B cell (primary cell): Measurements from ENCODE around the gene TMEM131. TPM values are rescaled to one million over a fixed set of nuclear protein-coding genes. Genes with fewer than 3 reads are reported as not detected.

Experiments used
- ATAC-seq: fragments of 200-7000 bp; cut with Tn5 transposase; one replicate; pipeline ENCODE4 v1.10.0; 2021; ENCODE audit warnings: low read depth, mild to moderate bottlenecking, moderate number of reproducible peaks, moderate library complexity
- CTCF ChIA-PET: fragments of 350-600 bp; sonication (Branson Sonifier 250); formaldehyde crosslinking; loops from one replicate; lab custom pipeline; 2021; ENCODE audit warnings: antibody characterized with exemption, inconsistent platforms; lab: Charles Lee
- POLR2A ChIA-PET: fragments of 350-600 bp; sonication (Branson Sonifier 250); formaldehyde crosslinking; loops from one replicate; lab custom pipeline; 2021; ENCODE audit warnings: antibody characterized with exemption; lab: Charles Lee
- DNase-seq: peaks from one replicate; pipeline ENCODE4 v3.0.0; 2013
- H2AFZ ChIP-seq: 2 replicates; pipeline ENCODE4 v1.6.1; 2012; ENCODE audit warnings: mild to moderate bottlenecking, low read depth, low read length; ENCODE audit not compliant: insufficient read depth, poor library complexity, severe bottlenecking
- H3K27ac ChIP-seq, 2 donors: 1 replicate in 1 of 2; 2 replicates in 1 of 2; pipeline ENCODE4 v1.5.1; 2012 to 2013; ENCODE audit warnings: low read length in 2 of 2, mild to moderate bottlenecking in 2 of 2, moderate library complexity in 1 of 2
- H3K27me3 ChIP-seq, 4 experiments: fragments of 200-600 bp in 1 of 4; sonication (generic) in 1 of 4; replicated peaks in 1 of 4; 1 replicate in 2 of 4; 2 replicates in 2 of 4; pipeline versions ENCODE4 v1.6.1 to v1.7.0; 2013 to 2016; ENCODE audit warnings: low read length in 3 of 4, mild to moderate bottlenecking in 2 of 4, mixed read lengths in 1 of 4, moderate library complexity in 1 of 4; ENCODE audit not compliant: insufficient read depth in 4 of 4, control insufficient read depth in 3 of 4; ENCODE audit errors: control extremely low read depth in 1 of 4
- H3K36me3 ChIP-seq, 2 experiments: replicated peaks in 1 of 2; 1 replicate in 1 of 2; 2 replicates in 1 of 2; pipeline versions ENCODE4 v1.6.1 to v1.7.1; 2013; ENCODE audit warnings: low read length in 1 of 2; ENCODE audit not compliant: insufficient read depth in 2 of 2, control insufficient read depth in 1 of 2; ENCODE audit errors: control extremely low read depth in 1 of 2, extremely low read depth in 1 of 2
- H3K4me1 ChIP-seq, 2 donors: fragments of 200-600 bp in 1 of 2; sonication (generic) in 1 of 2; 1 replicate in 1 of 2; 2 replicates in 1 of 2; pipeline versions ENCODE4 v1.5.1 to v1.6.1; 2013 to 2017; ENCODE audit warnings: low read length in 2 of 2; ENCODE audit not compliant: control insufficient read depth in 2 of 2, insufficient read depth in 2 of 2
- H3K4me2 ChIP-seq: replicated peaks from 2 replicates; pipeline ENCODE3; 2012; ENCODE audit warnings: mild to moderate bottlenecking, low read depth, low read length; ENCODE audit not compliant: poor library complexity, severe bottlenecking
- H3K4me3 ChIP-seq, 5 experiments: fragments of 200-600 bp in 1 of 5; sonication (generic) in 1 of 5; 1 replicate in 3 of 5; 2 replicates in 2 of 5; pipeline versions ENCODE4 v1.5.1 to v1.7.0; 2011 to 2016; ENCODE audit warnings: low read length in 4 of 5, mild to moderate bottlenecking in 4 of 5, low read depth in 2 of 5, control low read depth in 1 of 5, moderate library complexity in 1 of 5; ENCODE audit not compliant: insufficient read depth in 1 of 5; ENCODE audit errors: control extremely low read depth in 1 of 5, extremely low read depth in 1 of 5
- H3K79me2 ChIP-seq: fragments of 200-600 bp; sonication (generic); one replicate; pipeline ENCODE4 v1.6.0; 2016; ENCODE audit warnings: low read length; ENCODE audit not compliant: control insufficient read depth, insufficient read depth
- H3K9ac ChIP-seq: fragments of 200-600 bp; sonication (generic); 2 replicates; pipeline ENCODE4 v1.6.1; 2017; ENCODE audit warnings: mild to moderate bottlenecking, low read length, moderate library complexity
- H3K9me3 ChIP-seq, 3 donors: one replicate each; pipeline versions ENCODE4 v1.6.1 to v1.7.1; 2013; ENCODE audit warnings: low read length in 2 of 3; ENCODE audit not compliant: control insufficient read depth in 2 of 3, insufficient read depth in 1 of 3; ENCODE audit errors: control extremely low read depth in 1 of 3
- H4K20me1 ChIP-seq: 2 replicates; pipeline ENCODE4 v1.6.0; 2012; ENCODE audit warnings: mild to moderate bottlenecking, low read length; ENCODE audit not compliant: insufficient read depth, control insufficient read depth, poor library complexity, severe bottlenecking
- H3K27ac Mint-ChIP-seq: one replicate; pipeline ENCODE4 v1.8.0; 2021; ENCODE audit warnings: mixed read lengths
- H3K27me3 Mint-ChIP-seq: one replicate; pipeline ENCODE4 v1.8.0; 2021; ENCODE audit warnings: mixed read lengths
- H3K4me1 Mint-ChIP-seq: one replicate; pipeline ENCODE4 v1.8.0; 2021; ENCODE audit warnings: mixed read lengths
- H3K4me3 Mint-ChIP-seq: one replicate; pipeline ENCODE4 v1.8.0; 2021; ENCODE audit warnings: mixed read lengths
- H3K9me3 Mint-ChIP-seq: one replicate; pipeline ENCODE4 v1.8.0; 2022; ENCODE audit warnings: mixed read lengths; ENCODE audit not compliant: insufficient read depth
- CTCF ChIP-seq: fragments of 200-600 bp; IDR thresholded peaks from one replicate; pipeline ENCODE4 v1.8.0; 2022; ENCODE audit warnings: antibody characterized with exemption, mild to moderate bottlenecking
- EZH2 ChIP-seq: IDR thresholded peaks from 2 replicates; pipeline ENCODE4 v1.6.1; 2012; ENCODE audit warnings: borderline replicate concordance, low read depth, mild to moderate bottlenecking, moderate library complexity, low read length; ENCODE audit not compliant: insufficient read depth, poor library complexity, severe bottlenecking
- WGBS: methylation state at CpG from one replicate; pipeline ENCODE4 v1.1.5; 2013; ENCODE audit warnings: missing lambda C conversion rate; ENCODE audit not compliant: insufficient coverage; 5-methylcytosine and 5-hydroxymethylcytosine counted together
- intact Hi-C: fragments of 100-400 bp; cut with micrococcal nuclease; formaldehyde crosslinking; loops from one replicate; pipeline ENCODE4 v1.10.0; 2022
- polyA plus RNA-seq: library from polyadenylated mRNA; depleted of rRNA; stranded (reverse); fragments of >200 nt; gene quantifications from 2 replicates; pipeline ENCODE4 v1.2.3, GENCODE V29; 2012
- total RNA-seq, 2 donors: library from RNA; stranded (reverse); fragments of 120-200 nt in 1 of 2; gene quantifications; 1 replicate in 1 of 2; 2 replicates in 1 of 2; pipeline versions ENCODE4 v1.2.3 to v1.2.4, GENCODE V29; 2013 to 2022

Gene TMEM131
- total and polyA plus RNA-seq, 2 donors (not counting 1 experiment from before 2014, with no cell fraction given): 24.3 to 101 TPM

DNA sequence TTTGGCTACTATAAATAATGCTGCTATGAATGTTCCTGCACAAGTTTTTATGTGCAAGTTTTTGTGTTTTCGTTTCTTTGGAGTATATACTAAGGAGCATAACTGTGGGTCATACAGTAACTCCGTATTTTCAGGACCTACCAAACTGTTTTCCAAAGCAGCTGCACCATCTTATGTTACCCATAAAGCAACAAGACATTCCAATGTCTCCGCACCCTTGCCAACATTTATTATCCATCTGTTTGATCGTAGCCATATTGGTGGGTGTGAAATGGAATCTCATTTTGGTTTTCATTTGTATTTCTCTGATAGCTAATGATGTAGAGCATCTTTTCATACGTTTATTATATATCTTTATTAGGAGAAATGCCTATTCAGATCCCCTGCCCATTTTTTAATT lies 13.8 kb downstream of the TMEM131 start:
- peaks cover 12 to 15% of the 10 kb centered on the region in 2 donors for H3K4me1 ChIP-seq
- intact Hi-C loops: loop anchor here (2.0 kb wide), 1 partner anchor 15 kb away; no protein-coding TSS in a partner anchor
- H3K4me2 ChIP-seq: no peak overlapping the region
- Mint-ChIP-seq H3K27me3 (no peaks in the 10 kb centered on the region), H3K4me1 (peaks cover 60% of the 10 kb centered on the region), H3K4me3 (no peak overlapping the region), H3K9me3 (peaks cover 12% of the 10 kb centered on the region), H3K27ac (no peak overlapping the region)
- POLR2A ChIA-PET: no interaction called here
- no peak overlapping the region for H3K4me3 ChIP-seq
- DNase-seq (no peak), ATAC-seq (no peak)
- H3K36me3 ChIP-seq: peaks cover 0 to 9% of the 10 kb centered on the region in 2 experiments
- H3K79me2 ChIP-seq: peaks cover 99% of the 10 kb centered on the region
- no peak overlapping the region for H2AFZ ChIP-seq
- H3K27ac ChIP-seq: no peak overlapping the region
- CTCF ChIA-PET: no interaction called here
- no peak overlapping the region for H3K9ac ChIP-seq
- H3K27me3 ChIP-seq: no peaks in the 10 kb centered on the region
- TF ChIP-seq CTCF: no peak
- TF ChIP-seq EZH2: no peak
- no CpG with 5 or more reads among the region's 5 CpGs for WGBS
- peaks cover 71% of the 10 kb centered on the region for H4K20me1 ChIP-seq
- H3K9me3 ChIP-seq: peaks cover 0 to 5% (median 4%) of the 10 kb centered on the region in 3 donors

DNA sequence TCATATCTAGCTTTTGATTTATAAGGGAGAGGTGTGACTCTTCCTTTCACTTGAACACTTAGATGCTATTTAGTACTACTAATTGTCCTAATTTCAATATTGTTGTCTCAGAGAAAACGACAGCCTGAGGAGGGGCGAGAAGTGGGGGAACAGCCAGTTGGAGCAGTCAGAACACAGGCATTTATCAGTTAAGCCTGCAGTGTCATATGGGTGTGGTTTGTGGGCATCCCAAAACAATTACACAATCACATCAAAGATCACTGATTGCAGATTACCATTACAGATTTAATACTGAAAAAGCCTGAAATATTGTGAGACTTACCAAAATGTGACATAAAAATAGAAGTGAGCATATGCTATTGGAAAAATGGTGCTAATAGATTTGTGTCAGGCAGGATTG lies 15.8 kb downstream of the TMEM131 start:
- Mint-ChIP-seq H3K27ac (peak overlapping the region; percentile 10), H3K4me3 (no peak overlapping the region), H3K9me3 (peaks cover 12% of the 10 kb centered on the region), H3K4me1 (peaks cover 62% of the 10 kb centered on the region), H3K27me3 (no peaks in the 10 kb centered on the region)
- Histone ChIP-seq H3K4me3 (no peak overlapping the region), H3K27me3 (no peaks in the 10 kb centered on the region), H3K4me2 (no peak overlapping the region), H3K9me3 (peaks cover 4 to 6% (median 5%) of the 10 kb centered on the region in 3 donors), H3K27ac (peak overlapping the region in 1 of 2 donors; percentile 40), H2AFZ (no peak overlapping the region), H4K20me1 (peaks cover 68% of the 10 kb centered on the region), H3K9ac (no peak overlapping the region), H3K4me1 (peaks cover 6 to 7% of the 10 kb centered on the region in 2 donors), H3K79me2 (peaks cover 99% of the 10 kb centered on the region), H3K36me3 (peaks cover 0 to 9% of the 10 kb centered on the region in 2 experiments)
- intact Hi-C loops: no loop called here
- ATAC-seq: no peak
- ChIA-PET POLR2A (no interaction called here), CTCF (interaction anchor here (1.0 to 1.2 kb wide), 2 partner anchors 15 to 173 kb away, joined by 3 to 4 read pairs; no protein-coding TSS in a partner anchor)
- WGBS: no CpG with 5 or more reads among the region's 2 CpGs
- TF ChIP-seq CTCF (no peak), EZH2 (no peak)
- no peak for DNase-seq
